Astrocyte (in vitro differentiated cells and primary cell): ENCODE measurements around the gene TUBE1. TPM values are rescaled to one million over a fixed set of nuclear protein-coding genes. Genes with fewer than 3 reads are reported as not detected.

Experiments
- DNase-seq: peaks from one replicate; pipeline ENCODE4 v3.0.0-alpha.2; 2010; ENCODE audit warnings: low read depth
- FAIRE-seq: peaks from 2 replicates; lab custom pipeline; 2011; peaks lifted over from hg19 to GRCh38; lab: Jason Lieb, UNC
- H2AFZ ChIP-seq: 2 replicates; pipeline ENCODE4 v1.6.0; 2012; ENCODE audit warnings: low read depth, low read length, inconsistent platforms
- H3K27ac ChIP-seq: 2 replicates; pipeline ENCODE4 v1.5.1; 2011; ENCODE audit warnings: low read depth, low read length, inconsistent platforms
- H3K27me3 ChIP-seq: 2 replicates; pipeline ENCODE4 v1.6.0; 2011; ENCODE audit warnings: low read length, inconsistent platforms; ENCODE audit not compliant: insufficient read depth
- H3K36me3 ChIP-seq: 2 replicates; pipeline ENCODE4 v1.5.1; 2011; ENCODE audit warnings: low read length, inconsistent platforms; ENCODE audit not compliant: insufficient read depth
- H3K4me1 ChIP-seq: 2 replicates; pipeline ENCODE4 v1.5.1; 2011; ENCODE audit warnings: low read length, inconsistent platforms; ENCODE audit not compliant: insufficient read depth
- H3K4me2 ChIP-seq: 2 replicates; pipeline ENCODE4 v1.6.0; 2012; ENCODE audit warnings: low read length, inconsistent platforms
- H3K4me3 ChIP-seq: 2 replicates; pipeline ENCODE4 v1.5.1; 2011; ENCODE audit warnings: low read depth, mild to moderate bottlenecking, low read length, inconsistent platforms; ENCODE audit not compliant: insufficient read depth
- H3K79me2 ChIP-seq: 2 replicates; pipeline ENCODE4 v1.6.0; 2012; ENCODE audit warnings: mild to moderate bottlenecking, low read length, inconsistent platforms; ENCODE audit not compliant: insufficient read depth
- H3K9ac ChIP-seq: 2 replicates; pipeline ENCODE4 v1.6.0; 2012; ENCODE audit warnings: mild to moderate bottlenecking, low read length, inconsistent platforms
- H3K9me3 ChIP-seq: 2 replicates; pipeline ENCODE4 v1.5.1; 2012; ENCODE audit warnings: low read depth, mild to moderate bottlenecking, low read length, inconsistent platforms; ENCODE audit not compliant: insufficient read depth
- H4K20me1 ChIP-seq: 2 replicates; pipeline ENCODE4 v1.6.0; 2012; ENCODE audit warnings: low read length, inconsistent platforms; ENCODE audit not compliant: insufficient read depth
- H3K27ac Mint-ChIP-seq: one replicate; pipeline ENCODE4 v1.8.0; 2021; ENCODE audit warnings: mild to moderate bottlenecking, mixed read lengths; ENCODE audit not compliant: unreplicated experiment
- H3K27me3 Mint-ChIP-seq: one replicate; pipeline ENCODE4 v1.8.0; 2021; ENCODE audit warnings: low read depth, mixed read lengths; ENCODE audit not compliant: unreplicated experiment
- H3K36me3 Mint-ChIP-seq: one replicate; pipeline ENCODE4 v1.8.0; 2021; ENCODE audit warnings: low read depth, mixed read lengths; ENCODE audit not compliant: unreplicated experiment
- H3K4me1 Mint-ChIP-seq: one replicate; pipeline ENCODE4 v1.8.0; 2021; ENCODE audit warnings: low read depth, mixed read lengths; ENCODE audit not compliant: unreplicated experiment
- H3K4me3 Mint-ChIP-seq: one replicate; pipeline ENCODE4 v1.8.0; 2021; ENCODE audit warnings: mild to moderate bottlenecking, moderate library complexity, mixed read lengths; ENCODE audit not compliant: unreplicated experiment
- H3K9me3 Mint-ChIP-seq: one replicate; pipeline ENCODE4 v1.8.0; 2021; ENCODE audit warnings: mild to moderate bottlenecking, mixed read lengths; ENCODE audit not compliant: unreplicated experiment
- CTCF ChIP-seq: IDR thresholded peaks from 2 replicates; pipeline ENCODE4 v1.5.1; 2011; ENCODE audit warnings: low read depth, mild to moderate bottlenecking, inconsistent platforms, low read length, moderate library complexity; ENCODE audit not compliant: insufficient read depth
- EZH2 ChIP-seq: IDR thresholded peaks from 2 replicates; pipeline ENCODE4 v1.6.1; 2012; ENCODE audit warnings: mild to moderate bottlenecking, low read length, inconsistent platforms; ENCODE audit not compliant: insufficient read depth
- total RNA-seq: library from RNA; stranded (reverse); gene quantifications from 2 replicates; pipeline ENCODE4 v1.2.1, GENCODE V29; 2021

The TUBE1 gene
- total RNA-seq, 1 donor from 2014 or later: 17.7 TPM

DNA sequence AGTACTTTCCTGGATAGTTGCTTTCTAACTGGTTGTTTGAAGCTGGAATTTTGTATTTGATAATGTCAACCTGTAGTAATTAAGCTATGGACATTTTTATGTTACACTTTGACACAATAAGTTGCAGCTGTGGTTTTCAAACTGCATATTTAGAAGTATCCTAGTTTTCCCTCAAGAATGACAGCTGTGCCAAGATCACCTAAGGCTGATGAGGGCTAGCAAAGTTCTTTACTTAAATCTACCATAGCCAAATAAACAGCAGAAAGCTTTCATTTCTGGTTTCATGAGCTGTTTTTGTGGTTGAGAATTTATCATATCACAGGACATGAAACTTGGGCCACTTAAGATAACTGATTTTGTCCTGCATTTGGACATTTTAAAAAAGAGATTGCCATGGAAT is 30.8 kb upstream of the TUBE1 start:
- Mint-ChIP-seq H3K9me3 (no peaks in the 10 kb centered on the region), H3K4me3 (no peak overlapping the region), H3K27ac (peak overlapping the region; percentile 91), H3K36me3 (no peaks in the 10 kb centered on the region), H3K27me3 (no peaks in the 10 kb centered on the region), H3K4me1 (peaks cover 17% of the 10 kb centered on the region)
- no peak overlapping the region for H3K9ac ChIP-seq
- peaks cover 8% of the 10 kb centered on the region for H3K4me1 ChIP-seq
- H3K36me3 ChIP-seq: peaks cover 27% of the 10 kb centered on the region
- FAIRE-seq (no peak), DNase-seq (peak; percentile 3)
- H3K9me3 ChIP-seq: no peaks in the 10 kb centered on the region
- H3K79me2 ChIP-seq: no peaks in the 10 kb centered on the region
- peak overlapping the region; percentile 3 for H3K27ac ChIP-seq
- no peak overlapping the region for H2AFZ ChIP-seq
- no peak overlapping the region for H3K4me3 ChIP-seq
- no peaks in the 10 kb centered on the region for H4K20me1 ChIP-seq
- H3K27me3 ChIP-seq: no peaks in the 10 kb centered on the region
- peak overlapping the region; percentile 6 for H3K4me2 ChIP-seq
- TF ChIP-seq CTCF: no peak
- no peak for TF ChIP-seq EZH2

- Histone ChIP-seq H3K4me1 (peaks cover 8% of the 10 kb centered on the region), H3K9ac (no peak overlapping the region), H3K4me2 (peak overlapping the region; percentile 6), H3K27me3 (no peaks in the 10 kb centered on the region), H4K20me1 (no peaks in the 10 kb centered on the region), H3K79me2 (no peaks in the 10 kb centered on the region), H3K9me3 (no peaks in the 10 kb centered on the region), H3K36me3 (peaks cover 27% of the 10 kb centered on the region), H3K27ac (peak overlapping the region; percentile 3), H3K4me3 (no peak overlapping the region), H2AFZ (no peak overlapping the region)
- H3K36me3 Mint-ChIP-seq: no peaks in the 10 kb centered on the region
- H3K9me3 Mint-ChIP-seq: no peaks in the 10 kb centered on the region
- FAIRE-seq (no peak), DNase-seq (peak; percentile 69)
- H3K27me3 Mint-ChIP-seq: no peaks in the 10 kb centered on the region
- peaks cover 17% of the 10 kb centered on the region for H3K4me1 Mint-ChIP-seq
- peak overlapping the region; percentile 91 for H3K27ac Mint-ChIP-seq
- TF ChIP-seq EZH2: no peak
- no peak for TF ChIP-seq CTCF
- H3K4me3 Mint-ChIP-seq: no peak overlapping the region
These were observed 30.3 kb upstream of the TUBE1 start for GRCh38 chr6:112117554-112117953.

DNA sequence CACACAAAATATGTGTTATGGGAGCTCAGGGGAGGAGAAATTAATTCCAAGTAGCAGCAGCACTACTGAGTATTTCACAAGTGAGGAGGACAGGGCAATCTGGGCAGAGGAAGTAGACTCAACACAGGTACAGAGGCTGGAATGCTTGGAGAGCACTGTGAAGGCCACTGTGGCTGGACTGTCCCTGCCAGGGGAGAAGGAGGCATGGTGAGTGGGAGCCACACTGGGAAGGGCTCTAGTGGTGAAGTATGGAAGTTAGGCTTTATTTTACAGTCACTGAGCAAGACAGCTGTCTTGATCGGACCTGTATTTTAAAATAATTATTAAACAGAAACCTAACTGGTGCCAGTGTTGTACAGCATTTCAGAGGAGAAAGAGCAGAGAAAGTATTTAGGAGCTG is 28.9 kb upstream of the TUBE1 start:
- DNase-seq: no peak
- no peak for FAIRE-seq
- no peak overlapping the region for H2AFZ ChIP-seq

More for the DNA sequence above, 28.9 kb upstream of the TUBE1 start:
- peaks cover 20% of the 10 kb centered on the region for H3K36me3 ChIP-seq
- no peaks in the 10 kb centered on the region for H3K36me3 Mint-ChIP-seq
- no peaks in the 10 kb centered on the region for H3K79me2 ChIP-seq
- H3K9me3 Mint-ChIP-seq: no peaks in the 10 kb centered on the region
- H3K27me3 Mint-ChIP-seq: no peaks in the 10 kb centered on the region
- H4K20me1 ChIP-seq: no peaks in the 10 kb centered on the region
- H3K4me1 ChIP-seq: peaks cover 8% of the 10 kb centered on the region
- H3K4me1 Mint-ChIP-seq: peaks cover 17% of the 10 kb centered on the region
- TF ChIP-seq EZH2 (no peak), CTCF (no peak)
- no peak overlapping the region for H3K4me3 Mint-ChIP-seq
- H3K27me3 ChIP-seq: no peaks in the 10 kb centered on the region
- H3K27ac ChIP-seq: no peak overlapping the region
- H3K9ac ChIP-seq: no peak overlapping the region
- H3K9me3 ChIP-seq: no peaks in the 10 kb centered on the region
- no peak overlapping the region for H3K4me2 ChIP-seq
- H3K4me3 ChIP-seq: no peak overlapping the region
- no peak overlapping the region for H3K27ac Mint-ChIP-seq
